RCC 7860 (cell line): ENCODE measurements around the gene LIPC.

Experiments used
- DNase-seq: peaks from one replicate; pipeline ENCODE4 v3.0.0-alpha.2; 2015; ENCODE audit warnings: low spot score
- FAIRE-seq: peaks from 2 replicates; lab custom pipeline; 2012; peaks lifted over from hg19 to GRCh38; lab: Jason Lieb, UNC

Gene LIPC

GRCh38 chr15:58453931-58454793 lies 22.4 kb downstream of the LIPC start:
- peak; percentile 39 for DNase-seq
- FAIRE-seq: no peak

GRCh38 chr15:58454950-58455401 lies 23.2 kb downstream of the LIPC start:
- FAIRE-seq (no peak), DNase-seq (no peak)

GRCh38 chr15:58457466-58457965 lies 25.7 kb downstream of the LIPC start:
- DNase-seq: peak; percentile 79
- peak; percentile 73 for FAIRE-seq

GRCh38 chr15:58458076-58458475 lies 26.3 kb downstream of the LIPC start:
- no peak for DNase-seq
- FAIRE-seq: no peak

- no peak for DNase-seq
- no peak for FAIRE-seq
These were observed 27.3 kb downstream of the LIPC start for GRCh38 chr15:58459045-58459444.

DNA sequence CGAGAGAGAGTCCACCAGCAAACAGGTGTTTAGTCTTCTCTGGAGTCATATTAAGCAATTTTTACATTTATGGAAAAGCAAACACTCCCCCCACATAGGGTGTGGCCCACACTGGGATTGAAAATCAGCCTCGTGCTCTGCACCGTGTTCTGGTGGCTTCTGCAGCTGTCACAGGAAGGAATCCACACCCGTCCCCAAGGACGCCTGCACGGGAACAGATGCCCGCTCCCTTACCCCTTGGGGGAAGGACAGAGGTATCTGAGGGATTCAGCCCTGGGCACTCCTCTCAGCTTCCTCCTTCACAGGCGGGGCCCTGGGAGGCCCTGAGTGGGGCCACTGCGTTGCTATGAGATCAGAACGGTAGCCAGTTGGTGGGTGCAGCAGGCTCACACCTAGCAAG lies 27.8 kb downstream of the LIPC start:
- no peak for DNase-seq
- no peak for FAIRE-seq

GRCh38 chr15:58460116-58460790 lies 28.5 kb downstream of the LIPC start:
- DNase-seq (no peak), FAIRE-seq (no peak)

DNA sequence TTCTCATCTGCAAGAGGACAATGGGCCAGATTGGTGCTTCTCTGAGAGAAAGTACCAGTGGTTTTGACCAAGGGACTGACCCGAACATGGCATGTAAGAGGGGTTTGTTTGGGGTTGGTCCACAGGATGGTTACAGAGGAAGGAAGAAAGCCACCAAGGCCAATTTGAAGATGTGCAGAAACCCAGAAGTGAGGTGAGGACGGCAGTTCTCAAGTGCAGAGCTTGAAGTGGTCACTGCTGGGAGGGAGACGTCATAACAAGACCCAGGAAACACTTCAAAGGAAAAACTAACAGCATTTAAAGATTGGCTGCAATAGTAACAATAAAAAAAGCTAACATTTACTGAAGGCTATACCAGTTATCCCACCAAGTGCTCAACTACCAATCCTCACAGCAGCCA lies 29.1 kb downstream of the LIPC start:
- FAIRE-seq: no peak
- DNase-seq: no peak

DNA sequence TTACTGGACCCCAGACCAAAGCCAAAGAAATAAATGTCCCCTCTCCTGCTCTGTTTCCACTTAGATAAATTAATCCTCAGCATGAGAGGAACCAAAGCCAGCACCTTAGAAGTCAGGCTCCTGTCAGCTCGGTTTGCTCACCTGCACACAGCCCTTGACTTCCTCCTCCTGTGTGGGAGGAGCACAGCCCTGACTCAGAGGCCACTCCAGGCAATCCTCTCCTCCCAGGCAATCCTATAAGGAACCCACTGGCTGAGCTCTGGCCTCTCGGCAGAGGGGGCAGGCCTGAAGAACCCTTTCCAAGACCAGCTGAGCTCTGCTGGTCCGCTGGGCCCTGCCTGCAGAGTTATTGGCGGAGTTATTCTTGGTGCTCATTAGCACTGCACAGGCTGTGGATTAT lies 30.8 kb downstream of the LIPC start:
- FAIRE-seq (no peak), DNase-seq (peak; percentile 30)

GRCh38 chr15:58462973-58463663 lies 31.3 kb downstream of the LIPC start:
- DNase-seq: no peak

GRCh38 chr15:58463815-58464650 lies 32.2 kb downstream of the LIPC start:
- FAIRE-seq: peak; percentile 14

More at GRCh38 chr15:58462973-58463663, 31.3 kb downstream of the LIPC start:
- no peak for FAIRE-seq

GRCh38 chr15:58465070-58465469 lies 33.3 kb downstream of the LIPC start:
- FAIRE-seq (no peak), DNase-seq (no peak)

More at GRCh38 chr15:58463815-58464650, 32.2 kb downstream of the LIPC start:
- peak; percentile 50 for DNase-seq

DNA sequence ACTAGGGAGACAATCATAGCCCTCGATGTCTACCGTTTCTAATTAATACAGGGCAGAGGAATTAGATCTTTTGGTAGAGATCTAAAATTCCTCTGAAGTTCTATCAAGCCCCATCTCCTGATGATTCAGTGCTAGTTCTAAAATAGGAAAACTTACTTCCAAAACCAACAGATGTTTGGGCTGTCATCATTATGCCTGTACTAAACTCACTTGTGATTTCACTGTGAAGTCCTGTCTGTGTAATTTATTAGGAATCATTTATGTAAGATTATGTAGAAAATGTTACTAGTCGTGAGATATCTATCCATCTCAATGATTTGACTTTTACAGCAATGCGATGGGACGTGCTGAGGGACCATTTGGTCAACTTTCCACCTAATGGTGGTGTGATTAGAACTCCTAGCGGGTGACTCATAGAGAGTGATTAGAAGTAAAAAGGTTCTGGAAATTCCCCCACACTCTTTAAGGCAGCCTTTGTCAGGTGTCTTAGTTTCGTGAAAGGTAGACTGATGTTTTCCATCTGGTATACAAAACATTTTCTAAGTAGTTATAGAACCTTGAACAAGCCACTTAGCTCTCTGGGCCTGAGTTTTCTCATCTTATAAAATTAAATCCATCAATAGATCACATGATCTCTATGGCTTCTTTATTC lies 34.2 kb downstream of the LIPC start:
- FAIRE-seq (peak; percentile 40), DNase-seq (no peak)

GRCh38 chr15:58466566-58466965 lies 34.8 kb downstream of the LIPC start:
- DNase-seq: no peak
- no peak for FAIRE-seq

DNA sequence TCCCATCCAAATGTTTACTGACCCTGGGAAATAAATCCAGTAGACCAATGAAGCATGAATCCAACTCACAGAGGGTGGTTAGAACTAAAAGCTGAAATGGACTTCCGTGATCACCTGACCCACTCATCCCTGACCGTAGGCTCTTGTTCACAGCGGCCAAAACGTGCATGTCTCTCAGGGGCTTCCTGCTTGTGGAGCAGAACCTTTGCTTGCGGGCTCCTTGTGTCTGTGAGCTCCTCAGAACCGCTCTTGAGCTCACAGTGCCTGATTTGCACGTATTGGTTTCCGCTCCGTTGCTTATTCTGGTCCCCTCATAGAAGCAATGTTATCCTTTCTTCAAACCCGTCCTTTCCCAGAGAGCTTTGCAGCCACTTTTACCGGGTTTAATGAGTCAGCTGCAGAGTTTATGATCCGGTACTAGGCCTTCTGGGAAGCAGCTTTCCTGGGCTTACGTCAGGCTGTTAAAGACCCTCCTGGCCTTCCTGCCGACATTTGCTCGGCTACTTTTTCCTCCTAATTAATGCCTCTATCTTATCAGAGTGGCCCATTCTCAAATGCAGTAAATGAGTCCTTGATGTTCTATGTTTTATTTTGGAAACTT lies 35.4 kb downstream of the LIPC start:
- FAIRE-seq: peak; percentile 90
- peak; percentile 92 for DNase-seq

DNA sequence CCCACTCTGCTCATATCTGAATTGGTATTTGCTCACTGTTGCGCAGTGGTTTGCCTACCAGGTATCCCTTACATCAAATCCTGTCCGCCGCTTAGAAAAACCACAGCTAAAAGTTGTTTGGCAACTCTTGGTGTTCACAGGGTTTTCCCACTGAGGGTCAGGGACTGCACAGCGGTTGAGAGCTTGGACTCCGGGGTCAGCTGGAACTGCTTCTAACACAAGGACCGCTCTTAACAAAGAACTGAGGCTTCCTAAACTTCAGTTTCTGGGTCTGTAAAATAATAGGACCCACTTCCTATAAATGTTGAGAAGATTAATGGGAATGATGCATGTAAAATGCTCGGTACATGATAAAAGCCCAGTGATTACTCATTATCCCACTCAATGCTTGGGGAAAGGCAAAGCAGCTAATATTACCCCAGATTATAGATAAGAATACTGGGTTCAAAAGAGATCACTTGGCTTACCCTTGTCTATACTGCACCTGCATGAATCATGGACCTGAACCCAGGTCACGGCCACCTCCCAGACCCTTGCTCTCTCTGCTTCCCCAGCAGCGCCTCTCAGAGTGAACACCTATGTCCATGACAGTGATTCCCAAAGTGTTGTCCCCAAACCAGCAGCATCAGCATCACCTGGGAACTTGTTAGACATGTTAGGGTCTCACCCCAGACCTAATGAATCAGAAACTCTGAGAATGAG lies 36.1 kb downstream of the LIPC start:
- FAIRE-seq (no peak), DNase-seq (peak; percentile 63)

DNA sequence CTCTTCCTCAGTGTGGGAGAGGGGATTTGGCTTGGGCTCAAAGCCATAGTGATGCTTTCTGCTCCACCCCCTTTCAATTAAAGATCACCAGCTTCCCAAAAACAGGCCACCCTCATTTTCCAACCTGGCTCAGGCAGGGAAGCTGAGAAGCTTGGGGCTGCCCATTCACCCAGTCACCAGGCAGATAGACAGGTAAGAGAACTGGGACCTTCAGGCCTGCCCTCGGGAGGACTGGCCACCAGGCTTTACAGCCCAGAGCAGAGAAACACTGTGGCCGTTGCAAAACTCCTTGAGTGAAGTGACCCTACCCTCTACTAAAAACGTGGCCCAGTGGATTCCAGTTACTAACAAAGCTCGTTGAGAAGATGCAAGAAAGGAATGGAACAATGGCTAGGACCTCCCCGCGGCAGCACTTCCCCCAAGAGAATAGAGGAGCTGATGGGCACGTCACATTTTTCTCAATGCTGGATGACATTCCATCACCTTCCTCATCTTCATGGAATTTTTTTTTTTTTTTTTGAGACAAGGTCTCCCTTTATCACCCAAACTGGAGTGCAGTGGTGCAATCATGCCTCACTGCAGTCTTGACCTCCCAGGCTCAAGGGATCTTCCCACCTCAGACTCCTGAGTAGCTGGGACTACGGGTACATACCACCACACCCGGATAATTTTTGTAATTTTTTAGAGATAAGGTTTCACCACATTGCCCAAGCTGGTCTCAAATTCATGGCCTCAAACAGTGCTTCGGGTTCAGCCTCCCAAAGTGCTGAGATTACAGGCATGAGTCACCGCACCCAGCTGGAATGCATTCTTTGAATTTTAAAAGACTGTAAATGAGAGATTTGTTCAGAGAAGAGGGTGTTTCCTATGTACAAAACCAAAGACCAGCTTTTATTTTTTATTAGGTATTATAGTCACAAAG lies 37.9 kb downstream of the LIPC start:
- DNase-seq (peak; percentile 99), FAIRE-seq (peak; percentile 99)

GRCh38 chr15:58471348-58471747 lies 39.6 kb downstream of the LIPC start:
- FAIRE-seq: no peak
- DNase-seq: peak; percentile 26
